BJ (cell line): Measurements from ENCODE around the gene LIX1. TPM values are rescaled to one million over a fixed set of nuclear protein-coding genes. Genes with fewer than 3 reads are reported as not detected.

Experiments
- CTCF ChIA-PET: fragments of 350-600 bp; formaldehyde crosslinking; extraction: SDS; loops from one replicate; lab custom pipeline; 2021; ENCODE audit warnings: antibody characterized with exemption, inconsistent platforms; lab: Yijun Ruan, JAX
- POLR2A ChIA-PET: fragments of 300-600 bp; sonication (Branson Sonifier 250); formaldehyde crosslinking; extraction: SDS; loops from one replicate; lab custom pipeline; 2021; ENCODE audit warnings: antibody characterized with exemption; lab: Charles Lee
- DNase-seq: peaks from one replicate; pipeline ENCODE4 v3.0.0-alpha.2; 2011; ENCODE audit warnings: low read depth
- H3K27me3 ChIP-seq: 2 replicates; pipeline ENCODE4 v1.6.0; 2011; ENCODE audit warnings: low read length; ENCODE audit not compliant: control insufficient read depth, insufficient read depth
- H3K36me3 ChIP-seq: 2 replicates; pipeline ENCODE4 v1.5.1; 2011; ENCODE audit warnings: low read length; ENCODE audit not compliant: control insufficient read depth, insufficient read depth
- H3K4me3 ChIP-seq: 2 replicates; pipeline ENCODE4 v1.5.1; 2011; ENCODE audit warnings: low read depth, mild to moderate bottlenecking, control low read depth, low read length
- polyA plus RNA-seq: library from polyadenylated mRNA; depleted of rRNA; stranded (reverse); fragments of >200 nt; gene quantifications from 2 replicates; pipeline ENCODE4 v1.2.3, GENCODE V29; 2011
- TF ChIP-seq, protein P1 (sequence below): IDR thresholded peaks from 2 replicates; pipeline ENCODE4 v1.5.1; 2011; ENCODE audit warnings: low read depth, mild to moderate bottlenecking, control low read depth, inconsistent platforms, low read length, moderate library complexity; ENCODE audit not compliant: insufficient read depth

LIX1 gene
- polyA plus RNA-seq, 1 experiment, result not detected

DNA sequence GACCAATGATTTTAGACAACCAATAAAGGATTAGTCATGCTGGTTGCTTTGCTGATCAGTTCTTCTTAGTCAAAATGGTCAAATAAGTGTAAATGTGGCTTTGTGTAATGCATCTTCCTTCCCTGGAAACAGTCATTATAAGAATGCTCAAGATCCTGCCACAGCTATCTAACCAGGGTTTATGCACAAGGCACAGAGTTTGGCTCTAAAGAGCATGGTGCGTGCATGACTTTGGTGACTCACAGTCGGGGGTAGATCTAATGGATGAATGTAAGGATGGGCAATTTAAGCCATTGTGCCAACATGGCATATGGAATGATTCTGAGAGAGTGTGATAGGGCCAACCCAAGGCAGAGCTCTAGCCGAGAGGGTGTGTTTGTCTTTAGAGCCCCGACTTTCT lies 6.5 kb downstream of the LIX1 start:
- CTCF ChIA-PET, result no interaction called here
- POLR2A ChIA-PET, result no interaction called here
- TF ChIP-seq, protein P1, sequence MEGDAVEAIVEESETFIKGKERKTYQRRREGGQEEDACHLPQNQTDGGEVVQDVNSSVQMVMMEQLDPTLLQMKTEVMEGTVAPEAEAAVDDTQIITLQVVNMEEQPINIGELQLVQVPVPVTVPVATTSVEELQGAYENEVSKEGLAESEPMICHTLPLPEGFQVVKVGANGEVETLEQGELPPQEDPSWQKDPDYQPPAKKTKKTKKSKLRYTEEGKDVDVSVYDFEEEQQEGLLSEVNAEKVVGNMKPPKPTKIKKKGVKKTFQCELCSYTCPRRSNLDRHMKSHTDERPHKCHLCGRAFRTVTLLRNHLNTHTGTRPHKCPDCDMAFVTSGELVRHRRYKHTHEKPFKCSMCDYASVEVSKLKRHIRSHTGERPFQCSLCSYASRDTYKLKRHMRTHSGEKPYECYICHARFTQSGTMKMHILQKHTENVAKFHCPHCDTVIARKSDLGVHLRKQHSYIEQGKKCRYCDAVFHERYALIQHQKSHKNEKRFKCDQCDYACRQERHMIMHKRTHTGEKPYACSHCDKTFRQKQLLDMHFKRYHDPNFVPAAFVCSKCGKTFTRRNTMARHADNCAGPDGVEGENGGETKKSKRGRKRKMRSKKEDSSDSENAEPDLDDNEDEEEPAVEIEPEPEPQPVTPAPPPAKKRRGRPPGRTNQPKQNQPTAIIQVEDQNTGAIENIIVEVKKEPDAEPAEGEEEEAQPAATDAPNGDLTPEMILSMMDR, result no peak
- Histone ChIP-seq H3K36me3 (no peaks in the 10 kb centered on the region), H3K4me3 (no peak overlapping the region), H3K27me3 (peaks cover 6% of the 10 kb centered on the region)
- DNase-seq, result no peak

DNA sequence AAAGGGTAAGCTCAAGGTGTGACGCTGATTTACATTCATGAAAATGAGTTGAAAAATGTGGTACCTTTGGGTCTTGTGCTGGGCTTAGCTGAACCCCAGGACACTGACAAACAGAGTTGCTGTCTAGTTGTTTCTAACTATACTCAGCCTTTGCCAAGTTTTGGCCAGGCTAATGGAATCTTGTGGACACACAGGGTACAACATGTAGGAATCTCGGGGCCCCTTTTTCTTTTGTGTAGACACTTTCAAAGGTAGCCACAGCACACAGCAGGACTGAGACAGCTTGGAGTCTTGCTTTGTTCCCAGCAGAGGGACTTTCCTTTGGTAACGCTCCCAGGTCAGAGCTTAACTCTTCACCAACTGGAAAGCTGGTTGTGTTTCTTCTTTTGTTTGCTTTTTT lies 7.8 kb downstream of the LIX1 start:
- TF ChIP-seq, protein P1, result no peak
- H3K27me3 ChIP-seq, result peaks cover 3% of the 10 kb centered on the region
- H3K4me3 ChIP-seq, result no peak overlapping the region
- POLR2A ChIA-PET, result no interaction called here
- CTCF ChIA-PET, result interaction anchor here (1.0 kb wide), 1 partner anchor 8 kb away, joined by 3 read pairs; the partner anchor contains the start of gene LIX1
- DNase-seq, result no peak
- H3K36me3 ChIP-seq, result no peaks in the 10 kb centered on the region

GRCh38 chr5:97133101-97133500 lies 9.3 kb downstream of the LIX1 start:
- CTCF ChIA-PET, result interaction anchor here (1.4 kb wide), 1 partner anchor 312 kb away, joined by 4 read pairs; no protein-coding TSS in a partner anchor
- POLR2A ChIA-PET, result no interaction called here
- TF ChIP-seq, protein P1, result no peak
- no peak overlapping the region for H3K4me3 ChIP-seq
- peaks cover 3% of the 10 kb centered on the region for H3K27me3 ChIP-seq
- no peak for DNase-seq
- H3K36me3 ChIP-seq, result no peaks in the 10 kb centered on the region

DNA sequence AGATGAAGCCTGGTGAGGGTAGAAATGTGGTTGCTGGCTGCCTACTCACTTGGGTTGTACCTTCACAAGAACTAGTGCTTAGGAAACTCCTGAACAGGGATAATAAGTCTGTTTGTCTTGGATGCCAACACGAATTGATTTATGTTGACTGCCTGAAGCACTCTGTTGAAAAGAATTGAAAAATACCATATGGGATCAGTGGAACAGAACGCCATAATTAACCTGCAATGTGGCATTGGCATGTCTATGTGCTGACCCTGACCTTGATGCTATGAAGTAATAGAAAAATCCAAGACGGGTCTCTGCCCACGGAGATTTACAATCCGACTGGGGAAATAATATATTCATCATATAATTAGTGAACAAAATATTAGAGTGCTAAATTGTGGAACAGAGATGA lies 10.5 kb downstream of the LIX1 start:
- POLR2A ChIA-PET, result no interaction called here
- DNase-seq, result no peak
- CTCF ChIA-PET, result interaction anchor here (1.3 kb wide), 1 partner anchor 31 kb away, joined by 3 read pairs; no protein-coding TSS in a partner anchor
- TF ChIP-seq, protein P1, result no peak
- Histone ChIP-seq H3K27me3 (peaks cover 3% of the 10 kb centered on the region), H3K36me3 (no peaks in the 10 kb centered on the region), H3K4me3 (no peak overlapping the region)

- ChIA-PET POLR2A (no interaction called here), CTCF (interaction anchor here (1.3 to 1.4 kb wide), 3 partner anchors 8 to 32 kb away, joined by 3 to 4 read pairs (median 4); partner anchors contain the start of gene LIX1)
- Histone ChIP-seq H3K36me3 (no peaks in the 10 kb centered on the region), H3K27me3 (peaks cover 3% of the 10 kb centered on the region), H3K4me3 (no peak overlapping the region)
- DNase-seq, result peak; percentile 73
- TF ChIP-seq, protein P1, result no peak
Observed at GRCh38 chr5:97131139-97131710, 11.2 kb downstream of the LIX1 start.
